WERI-Rb-1 (cell line): ENCODE results near the gene GRB14.

Experiments
- DNase-seq: peaks from one replicate; pipeline ENCODE4 v3.0.0-alpha.2; 2020
- H3K27ac ChIP-seq: fragments of 250-450 bp; sonication (Bioruptor Pico); 2 replicates; pipeline ENCODE4 v1.5.1; 2020; ENCODE audit warnings: mild to moderate bottlenecking, moderate library complexity
- H3K27me3 ChIP-seq: fragments of 250-450 bp; sonication (Bioruptor Pico); 2 replicates; pipeline ENCODE4 v1.5.1; 2021; ENCODE audit warnings: mild to moderate bottlenecking, low read depth, moderate library complexity; ENCODE audit not compliant: insufficient read depth, severe bottlenecking
- H3K36me3 ChIP-seq: fragments of 250-450 bp; sonication (Bioruptor Pico); 2 replicates; pipeline ENCODE4 v1.5.1; 2020; ENCODE audit warnings: mild to moderate bottlenecking, moderate library complexity
- H3K4me3 ChIP-seq: 2 replicates; pipeline ENCODE4 v1.5.1; 2011; ENCODE audit warnings: low read depth, mild to moderate bottlenecking, control low read depth, low read length
- H3K9me3 ChIP-seq: fragments of 250-450 bp; sonication (Bioruptor Pico); 2 replicates; pipeline ENCODE4 v1.5.1; 2021; ENCODE audit warnings: mild to moderate bottlenecking, moderate library complexity; ENCODE audit not compliant: severe bottlenecking
- CTCF ChIP-seq: IDR thresholded peaks from 2 replicates; pipeline ENCODE4 v1.5.1; 2011; ENCODE audit warnings: low read depth, mild to moderate bottlenecking, control low read depth, inconsistent platforms, low read length

The GRB14 gene

GRCh38 chr2:164523009-164523408 is 98.3 kb downstream of the GRB14 start:
- Histone ChIP-seq H3K9me3 (no peaks in the 10 kb centered on the region), H3K27me3 (no peaks in the 10 kb centered on the region), H3K27ac (no peak overlapping the region), H3K36me3 (no peaks in the 10 kb centered on the region), H3K4me3 (no peak overlapping the region)
- TF ChIP-seq CTCF = no peak
- DNase-seq = no peak

- no peak overlapping the region for H3K27ac ChIP-seq
- no peak for TF ChIP-seq CTCF
- no peak for DNase-seq
Measured at GRCh38 chr2:164522561-164522981, 98.7 kb downstream of the GRB14 start.

GRCh38 chr2:164515734-164516133 is 105.5 kb downstream of the GRB14 start:
- Histone ChIP-seq H3K27ac (no peak overlapping the region), H3K9me3 (no peaks in the 10 kb centered on the region), H3K4me3 (no peak overlapping the region), H3K27me3 (no peaks in the 10 kb centered on the region), H3K36me3 (no peaks in the 10 kb centered on the region)
- TF ChIP-seq CTCF = no peak
- DNase-seq = no peak

More at GRCh38 chr2:164522561-164522981, 98.7 kb downstream of the GRB14 start:
- H3K27me3 ChIP-seq = no peaks in the 10 kb centered on the region
- no peaks in the 10 kb centered on the region for H3K36me3 ChIP-seq
- H3K9me3 ChIP-seq = no peaks in the 10 kb centered on the region
- no peak overlapping the region for H3K4me3 ChIP-seq

GRCh38 chr2:164515030-164515429 is 106.3 kb downstream of the GRB14 start:
- Histone ChIP-seq H3K4me3 (no peak overlapping the region), H3K27me3 (no peaks in the 10 kb centered on the region), H3K36me3 (no peaks in the 10 kb centered on the region), H3K27ac (no peak overlapping the region), H3K9me3 (no peaks in the 10 kb centered on the region)
- no peak for DNase-seq
- TF ChIP-seq CTCF = no peak

GRCh38 chr2:164514491-164514890 is 106.8 kb downstream of the GRB14 start:
- H3K4me3 ChIP-seq = no peak overlapping the region
- TF ChIP-seq CTCF = no peak
- H3K9me3 ChIP-seq = no peaks in the 10 kb centered on the region
- DNase-seq = no peak
- H3K27me3 ChIP-seq = no peaks in the 10 kb centered on the region
- H3K36me3 ChIP-seq = no peaks in the 10 kb centered on the region
- no peak overlapping the region for H3K27ac ChIP-seq

- no peak for TF ChIP-seq CTCF
- H3K9me3 ChIP-seq = no peaks in the 10 kb centered on the region
Measured at GRCh38 chr2:164512871-164513270, 108.4 kb downstream of the GRB14 start.

More at GRCh38 chr2:164512871-164513270, 108.4 kb downstream of the GRB14 start:
- no peak for DNase-seq
- Histone ChIP-seq H3K27me3 (no peaks in the 10 kb centered on the region), H3K36me3 (no peaks in the 10 kb centered on the region), H3K4me3 (no peak overlapping the region), H3K27ac (no peak overlapping the region)
